KMS-11 (cell line): Measurements from ENCODE around the gene CPEB2.

Experiments used
- H2AFZ ChIP-seq: fragments of 200-600 bp; sonication (generic); 2 replicates; pipeline ENCODE4 v1.6.1; 2016; ENCODE audit warnings: antibody characterized with exemption, mixed run types, low read depth
- H3K27ac ChIP-seq: fragments of 200-600 bp; sonication (generic); 2 replicates; pipeline ENCODE4 v1.6.1; 2016; ENCODE audit warnings: mild to moderate bottlenecking, mixed run types
- H3K27me3 ChIP-seq: fragments of 200-600 bp; sonication (generic); 2 replicates; pipeline ENCODE4 v1.6.1; 2017; ENCODE audit warnings: mild to moderate bottlenecking, low read depth, mixed run types, moderate library complexity; ENCODE audit not compliant: insufficient read depth
- H3K36me3 ChIP-seq: fragments of 200-600 bp; sonication (generic); 2 replicates; pipeline ENCODE4 v1.6.1; 2017; ENCODE audit warnings: mild to moderate bottlenecking, mixed run types; ENCODE audit not compliant: insufficient read depth
- H3K4me1 ChIP-seq: fragments of 200-600 bp; sonication (generic); 2 replicates; pipeline ENCODE4 v1.6.1; 2016; ENCODE audit warnings: mild to moderate bottlenecking, low read depth, mixed run types; ENCODE audit not compliant: poor library complexity, severe bottlenecking
- H3K4me2 ChIP-seq: fragments of 200-600 bp; sonication (generic); 2 replicates; pipeline ENCODE4 v1.7.0; 2016; ENCODE audit warnings: mild to moderate bottlenecking, mixed run types
- H3K4me3 ChIP-seq: fragments of 200-600 bp; sonication (generic); IDR thresholded peaks from 2 replicates; pipeline ENCODE4 v1.6.1; 2017; ENCODE audit warnings: low read depth, low read length, mixed read lengths; ENCODE audit not compliant: insufficient read depth
- H3K79me2 ChIP-seq: fragments of 200-600 bp; sonication (generic); 2 replicates; pipeline ENCODE4 v1.6.1; 2016; ENCODE audit warnings: low read depth, mixed run types; ENCODE audit not compliant: insufficient read depth
- H3K9ac ChIP-seq: fragments of 200-600 bp; sonication (generic); 2 replicates; pipeline ENCODE4 v1.6.1; 2016; ENCODE audit warnings: mild to moderate bottlenecking, mixed run types
- H4K20me1 ChIP-seq: fragments of 200-600 bp; sonication (generic); 2 replicates; pipeline ENCODE4 v1.6.1; 2016; ENCODE audit warnings: mild to moderate bottlenecking, mixed run types; ENCODE audit not compliant: insufficient read depth
- CTCF ChIP-seq: fragments of 200-600 bp; sonication (generic); conservative IDR thresholded peaks from 2 replicates; pipeline ENCODE4 v1.6.1; 2017; ENCODE audit warnings: low read depth, mild to moderate bottlenecking, antibody characterized with exemption, low read length, moderate library complexity, mixed read lengths

CPEB2 gene

GRCh38 chr4:15089979-15090378 lies 87.7 kb downstream of the CPEB2 start:
- TF ChIP-seq CTCF, result no peak
- Histone ChIP-seq H3K4me3 (no peak overlapping the region), H2AFZ (no peak overlapping the region), H3K27ac (no peak overlapping the region), H3K27me3 (no peaks in the 10 kb centered on the region), H3K36me3 (no peaks in the 10 kb centered on the region), H4K20me1 (no peaks in the 10 kb centered on the region), H3K4me2 (no peak overlapping the region), H3K4me1 (no peaks in the 10 kb centered on the region), H3K79me2 (no peaks in the 10 kb centered on the region), H3K9ac (no peak overlapping the region)

DNA sequence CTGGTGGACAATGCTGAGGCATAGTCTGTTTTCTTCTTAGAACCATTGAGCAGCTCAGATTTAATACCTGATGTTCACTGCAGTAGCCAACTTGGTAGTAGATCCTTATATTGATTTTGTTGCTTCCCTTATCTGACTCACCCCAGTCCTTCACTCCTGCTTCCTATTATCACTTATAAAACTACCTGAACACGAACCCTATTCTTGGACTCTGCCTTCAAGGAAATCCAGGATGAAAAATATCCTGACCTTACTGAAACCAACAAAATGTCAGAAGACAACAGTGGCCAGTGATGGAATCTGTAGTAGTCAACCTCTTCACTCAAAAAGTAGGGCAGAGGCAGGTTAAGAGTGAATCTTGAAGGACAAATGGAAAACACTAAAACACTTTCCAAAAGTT lies 98.1 kb downstream of the CPEB2 start:
- Histone ChIP-seq H3K4me3 (no peak overlapping the region), H3K79me2 (no peaks in the 10 kb centered on the region), H3K27me3 (no peaks in the 10 kb centered on the region), H3K36me3 (no peaks in the 10 kb centered on the region), H4K20me1 (no peaks in the 10 kb centered on the region), H3K4me2 (no peak overlapping the region), H3K4me1 (no peaks in the 10 kb centered on the region), H2AFZ (no peak overlapping the region), H3K9ac (no peak overlapping the region), H3K27ac (no peak overlapping the region)
- no peak for TF ChIP-seq CTCF

- H4K20me1 ChIP-seq, result no peaks in the 10 kb centered on the region
- no peaks in the 10 kb centered on the region for H3K27me3 ChIP-seq
- no peak overlapping the region for H3K4me2 ChIP-seq
- H2AFZ ChIP-seq, result no peak overlapping the region
- H3K9ac ChIP-seq, result no peak overlapping the region
- no peaks in the 10 kb centered on the region for H3K79me2 ChIP-seq
- H3K4me1 ChIP-seq, result no peaks in the 10 kb centered on the region
- no peak overlapping the region for H3K4me3 ChIP-seq
- H3K36me3 ChIP-seq, result no peaks in the 10 kb centered on the region
- TF ChIP-seq CTCF, result no peak
- H3K27ac ChIP-seq, result no peak overlapping the region
Observed at GRCh38 chr4:15100994-15101695, 98.9 kb downstream of the CPEB2 start.

DNA sequence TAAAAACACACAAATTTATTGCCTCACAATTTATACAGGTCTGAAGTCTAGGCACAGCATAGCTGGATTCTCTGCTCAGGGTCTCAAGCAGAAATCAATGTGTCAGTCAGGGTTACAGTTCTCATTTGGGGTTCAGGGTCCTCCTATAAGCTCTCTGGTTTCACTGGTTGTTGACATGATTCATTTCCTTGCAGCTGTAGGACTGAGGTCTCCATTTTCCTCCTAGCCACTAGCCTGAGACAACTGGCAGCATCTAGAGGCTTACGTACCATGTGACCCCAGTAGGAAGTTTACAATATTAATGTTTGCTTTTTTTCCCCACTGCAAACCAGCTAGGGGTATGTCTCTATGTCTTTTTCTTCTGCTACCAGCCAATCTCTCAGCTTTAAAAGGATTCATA lies 102.5 kb downstream of the CPEB2 start:
- H3K4me1 ChIP-seq, result no peaks in the 10 kb centered on the region
- no peaks in the 10 kb centered on the region for H3K79me2 ChIP-seq
- no peaks in the 10 kb centered on the region for H3K27me3 ChIP-seq
- no peak for TF ChIP-seq CTCF
- H3K27ac ChIP-seq, result no peak overlapping the region
- H3K4me3 ChIP-seq, result no peak overlapping the region
- no peaks in the 10 kb centered on the region for H3K36me3 ChIP-seq
- H2AFZ ChIP-seq, result no peak overlapping the region
- no peak overlapping the region for H3K9ac ChIP-seq
- H4K20me1 ChIP-seq, result no peaks in the 10 kb centered on the region
- no peak overlapping the region for H3K4me2 ChIP-seq
